Stimulated activated CD8-positive, alpha-beta memory T cell treated with anti-CD3 and anti-CD28 coated beads, Interleukin-15, amount 100 ng/mL, for 1 hour (primary cell): ENCODE data around the gene G6PC3.

ENCODE experiments used
- DNase-seq: peaks from one replicate; pipeline ENCODE4 v3.0.0-alpha.2; 2020; ENCODE audit warnings: low read depth

Gene G6PC3

GRCh38 chr17:44123356-44124117 lies 53.0 kb downstream of the G6PC3 start, which contains the start of gene HDAC5:
Gene HDAC5, minus strand, starts transcription at chr17:44123641. Its CDS starts 6,126 bp downstream, at chr17:44117515.
- DNase-seq: peak; percentile 89

- DNase-seq: no peak
These were observed 53.5 kb downstream of the G6PC3 start for GRCh38 chr17:44124118-44124438.
